ENCODE measurements around the gene TEAD1.

TEAD1 gene

DNA sequence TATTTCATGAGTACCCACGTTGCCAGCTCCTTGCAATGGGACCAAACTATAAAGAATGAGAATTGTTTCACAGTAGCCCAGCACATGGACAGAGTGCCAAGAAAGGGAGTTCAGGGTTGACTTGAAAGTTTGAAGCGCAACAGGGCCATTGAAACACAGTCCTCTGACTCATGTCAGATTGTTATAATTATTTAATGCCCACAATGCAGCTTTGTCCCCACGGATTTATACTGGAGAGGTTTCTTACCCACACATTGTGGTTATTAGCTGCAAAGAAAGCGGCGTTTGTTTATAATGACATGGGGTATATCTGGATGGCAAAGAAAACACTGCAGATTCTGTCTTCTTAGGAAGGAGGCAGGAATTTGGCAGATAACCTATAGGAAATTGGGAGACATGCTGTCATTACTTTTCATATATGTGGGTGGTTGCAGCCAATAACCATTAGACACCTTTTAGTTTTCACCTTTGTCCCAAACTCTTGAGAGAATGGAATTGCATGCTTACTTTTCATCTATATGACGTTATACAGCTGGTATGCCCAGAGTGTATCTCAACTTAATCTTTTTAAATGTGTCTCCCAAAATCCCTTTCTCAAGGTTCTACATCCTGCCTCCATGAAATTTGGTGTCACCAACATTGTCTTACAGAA lies 143.6 kb downstream of the TEAD1 start:
- no peak for DNase-seq

DNA sequence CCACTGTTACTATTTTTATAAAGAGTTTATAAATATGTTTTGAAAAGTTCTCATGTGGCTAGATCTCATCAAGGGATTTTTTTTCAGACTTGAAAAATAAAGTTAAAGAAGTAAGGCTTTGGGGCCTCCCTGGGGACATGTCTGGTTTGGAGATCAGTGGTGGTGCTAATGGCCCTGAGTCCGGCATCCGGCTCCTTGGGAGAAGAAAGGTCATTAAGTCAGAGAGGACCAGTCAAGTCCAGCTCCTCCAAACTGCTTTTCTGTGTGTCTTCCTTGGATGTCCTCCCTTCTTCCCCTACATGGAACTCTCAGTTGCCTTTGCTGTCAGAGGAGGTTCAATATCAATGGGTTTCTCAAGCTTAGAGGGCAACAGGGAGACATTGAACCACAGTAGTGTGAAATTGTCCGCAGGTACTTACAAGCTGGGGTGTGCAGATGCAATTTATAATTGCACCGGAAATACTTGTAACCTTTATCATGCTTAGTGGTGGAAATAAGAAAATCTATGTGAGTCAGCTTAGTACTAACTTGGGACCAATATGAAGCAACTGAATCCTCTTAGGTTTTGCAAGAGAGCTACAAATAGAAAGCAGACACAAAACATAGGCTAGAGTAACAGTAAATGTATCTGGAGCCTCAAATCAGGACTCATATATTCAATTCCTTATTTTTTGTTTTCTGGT lies 144.3 kb downstream of the TEAD1 start:
- DNase-seq = no peak

DNA sequence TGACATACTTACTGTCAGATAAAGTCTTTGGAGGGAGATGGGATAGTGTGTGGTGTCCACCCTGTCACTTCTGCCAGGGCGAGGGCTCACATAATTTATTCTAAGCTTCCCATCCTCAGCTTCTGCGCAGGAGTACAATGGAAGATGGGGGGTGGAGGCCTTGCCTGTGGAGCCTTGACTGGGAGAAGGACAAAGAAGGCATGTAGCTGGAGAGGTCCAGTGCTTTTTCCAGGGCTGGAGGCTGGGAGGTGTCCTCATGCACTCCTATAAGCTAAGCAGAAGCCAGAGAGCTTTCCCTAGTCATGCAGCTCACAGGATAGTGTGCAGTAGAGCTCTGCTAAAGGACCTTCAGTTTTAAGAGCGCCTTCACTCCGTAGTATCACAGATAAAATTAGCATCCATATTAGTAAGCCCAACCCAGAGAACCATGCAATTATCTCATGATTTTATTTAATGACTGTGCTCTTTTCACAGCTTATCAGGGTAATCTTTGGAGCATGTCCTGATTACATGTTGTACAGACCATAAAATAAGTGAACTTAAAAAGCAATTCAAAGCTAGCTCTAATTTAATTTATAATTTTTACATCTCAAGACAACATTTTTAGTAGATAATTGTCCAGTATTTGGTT lies 148.3 kb downstream of the TEAD1 start:
- no peak for DNase-seq

DNA sequence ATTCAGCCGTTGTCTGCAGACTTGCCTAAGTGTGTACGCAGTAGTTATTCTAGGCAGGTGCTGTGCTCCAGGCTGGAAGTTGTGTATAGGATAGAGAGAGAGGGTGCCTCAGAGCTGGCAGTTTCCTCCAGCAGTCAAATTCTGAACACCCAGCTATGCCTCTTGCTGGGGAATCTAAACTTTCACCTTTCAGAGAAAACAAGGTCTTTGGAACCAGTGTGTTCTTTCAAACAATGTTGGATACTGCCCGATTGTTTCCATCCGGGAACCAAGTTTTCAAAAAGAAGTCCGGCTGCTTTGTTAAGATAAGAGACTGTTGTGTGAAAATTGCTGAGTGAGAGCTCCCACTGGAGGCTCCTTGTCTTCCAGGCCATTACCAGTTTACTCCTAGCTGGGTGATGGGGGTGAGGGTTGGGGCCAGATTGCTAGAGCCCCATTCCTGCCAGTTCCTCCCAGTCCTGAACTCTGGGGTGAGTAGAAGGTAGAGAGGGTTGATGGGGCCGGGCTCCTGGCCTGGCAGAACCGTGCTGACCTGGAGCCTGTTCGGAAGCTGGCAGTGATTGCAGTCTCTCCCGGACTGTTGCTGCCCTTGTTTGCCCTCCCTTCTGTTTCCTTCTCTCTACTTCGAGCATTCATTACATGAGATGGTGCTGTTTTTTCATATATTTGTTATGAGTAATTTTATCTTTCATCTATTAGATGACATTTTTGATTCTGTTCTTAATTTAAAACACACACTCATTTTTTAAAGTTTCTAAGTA lies 150.2 kb downstream of the TEAD1 start:
- no peak for DNase-seq

DNA sequence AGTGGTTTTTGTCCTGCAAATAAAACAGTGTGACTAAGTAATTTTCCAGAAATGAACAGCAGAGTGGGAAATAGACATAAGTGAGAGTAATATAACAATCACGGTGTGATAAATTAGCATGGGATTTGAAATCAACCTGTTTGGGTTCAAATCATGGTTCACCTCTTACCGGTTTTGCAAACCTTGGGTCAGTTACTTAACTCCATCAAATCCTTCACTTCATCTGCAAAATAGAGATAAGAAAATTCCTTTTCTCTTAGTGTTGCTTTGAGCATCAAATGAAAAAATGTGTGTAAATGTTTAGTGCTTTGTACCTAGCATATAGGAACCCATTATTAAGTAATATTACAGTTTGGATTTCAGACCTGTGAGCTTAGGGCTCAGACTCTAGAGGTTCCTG lies 152.2 kb downstream of the TEAD1 start:
- no peak for DNase-seq

DNA sequence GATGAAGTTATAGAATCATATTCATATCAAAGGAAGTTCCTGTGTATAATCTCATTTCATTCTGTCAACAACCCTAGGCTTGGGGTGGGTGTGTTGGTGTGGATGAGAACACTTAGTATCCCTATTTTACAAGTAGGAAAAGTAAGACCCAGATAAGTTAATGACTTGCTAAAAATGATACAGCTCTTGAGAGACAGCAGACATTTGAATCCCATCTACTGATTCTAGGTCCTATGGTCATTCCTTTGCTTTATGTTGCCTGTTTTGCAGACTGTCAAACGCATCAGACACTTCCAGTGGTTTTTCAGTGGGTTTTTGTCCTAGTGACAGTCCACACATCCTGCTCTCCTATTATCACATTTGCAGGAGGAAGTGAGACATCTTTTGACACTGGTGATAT lies 153.1 kb downstream of the TEAD1 start:
- DNase-seq = no peak

DNA sequence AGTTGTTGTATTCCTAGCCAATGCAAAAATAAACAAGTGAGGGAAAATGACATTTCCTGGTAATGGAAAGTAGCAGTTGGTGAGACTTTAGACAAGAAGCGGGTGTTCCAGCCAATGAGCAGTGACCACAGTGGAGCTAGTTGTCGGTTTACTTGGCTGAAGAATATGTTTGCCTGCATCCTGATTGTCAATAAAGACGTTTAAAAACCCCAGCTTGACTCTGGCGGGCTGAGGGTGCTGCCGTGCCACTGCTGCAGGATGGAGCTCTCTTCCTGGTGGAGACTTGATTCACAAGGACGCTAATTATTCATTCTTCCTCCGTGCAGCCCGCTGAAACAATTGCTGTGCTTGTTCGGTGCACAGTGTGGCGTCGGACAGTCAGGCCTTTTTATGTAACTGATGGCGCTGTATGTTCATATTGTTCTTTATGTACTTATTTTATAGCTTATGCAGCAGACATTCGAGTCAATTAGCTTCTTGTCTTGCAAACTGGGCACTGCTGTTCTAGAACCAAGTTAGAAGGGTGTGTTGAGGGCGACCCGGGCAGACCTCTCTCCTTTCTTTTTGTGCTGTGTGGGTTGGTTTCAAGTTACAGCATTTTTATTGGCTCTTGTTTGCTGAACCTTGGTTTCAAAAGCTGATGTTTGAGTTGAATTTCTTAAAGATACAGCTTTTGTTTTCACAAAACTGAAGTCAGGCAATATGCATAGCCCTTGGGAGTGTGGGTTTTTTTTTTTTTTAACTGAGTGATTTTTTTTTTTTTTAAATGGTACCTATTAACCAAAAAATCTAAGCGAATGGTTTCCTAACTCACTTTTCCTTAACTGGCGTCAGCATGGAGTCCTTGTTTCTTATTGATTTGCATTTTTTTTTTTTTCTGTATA lies 153.9 kb downstream of the TEAD1 start:
- peak; percentile 98 for DNase-seq

DNA sequence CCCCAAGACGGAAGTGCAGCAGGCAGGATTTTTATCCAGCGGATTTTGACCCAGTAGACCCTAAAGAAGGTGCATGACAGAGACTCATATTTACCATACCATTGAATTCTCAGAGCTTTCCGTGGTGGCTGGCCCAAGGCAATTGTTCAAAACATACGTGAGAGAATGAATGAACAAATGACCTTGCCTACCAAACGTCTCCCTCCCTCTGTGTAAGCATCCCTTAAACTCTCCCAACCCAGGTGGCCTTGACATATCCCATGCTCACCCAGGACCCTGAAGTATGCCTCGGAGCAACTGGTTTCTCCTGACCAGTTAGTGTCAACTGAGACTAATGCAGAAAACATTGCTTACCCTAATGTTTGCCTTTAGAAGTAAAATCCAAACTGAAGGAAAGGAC lies 154.9 kb downstream of the TEAD1 start:
- DNase-seq = peak; percentile 66

DNA sequence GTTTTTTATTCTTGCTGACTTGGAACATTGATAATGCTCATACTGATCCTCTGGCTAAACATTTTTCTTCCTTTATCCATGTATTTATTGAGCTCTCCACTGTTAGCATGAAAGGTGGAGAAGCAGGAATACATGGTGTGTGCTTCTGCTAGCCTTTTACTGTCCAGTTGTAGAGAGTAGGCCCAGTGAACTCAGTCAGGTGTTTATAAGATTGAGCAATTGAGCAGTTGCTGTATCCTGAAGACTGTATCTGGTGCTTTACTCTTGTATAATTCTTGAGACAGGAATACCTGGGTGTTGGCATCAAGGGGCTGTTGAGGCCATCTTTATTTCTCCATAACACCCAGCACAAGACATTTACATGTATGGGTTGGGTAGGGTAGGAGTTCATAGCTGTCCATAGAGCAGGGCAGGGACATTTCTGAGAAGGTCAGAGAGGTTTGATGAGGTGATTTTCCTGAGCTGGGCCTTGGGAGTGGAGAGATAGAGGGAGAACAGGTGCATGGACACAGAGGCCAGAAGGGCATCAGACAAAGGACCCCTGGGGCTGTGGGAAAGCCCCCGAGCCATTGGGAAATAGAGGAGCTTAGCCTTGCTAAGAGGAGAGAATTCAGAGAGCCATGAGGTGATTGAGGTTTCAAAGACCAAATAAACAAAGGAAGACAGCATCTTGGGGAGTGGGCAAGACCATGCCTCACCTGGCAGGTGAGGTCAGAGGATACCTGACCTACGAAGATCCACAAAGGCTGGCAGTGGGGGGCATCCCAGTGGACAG lies 155.5 kb downstream of the TEAD1 start:
- no peak for DNase-seq

DNA sequence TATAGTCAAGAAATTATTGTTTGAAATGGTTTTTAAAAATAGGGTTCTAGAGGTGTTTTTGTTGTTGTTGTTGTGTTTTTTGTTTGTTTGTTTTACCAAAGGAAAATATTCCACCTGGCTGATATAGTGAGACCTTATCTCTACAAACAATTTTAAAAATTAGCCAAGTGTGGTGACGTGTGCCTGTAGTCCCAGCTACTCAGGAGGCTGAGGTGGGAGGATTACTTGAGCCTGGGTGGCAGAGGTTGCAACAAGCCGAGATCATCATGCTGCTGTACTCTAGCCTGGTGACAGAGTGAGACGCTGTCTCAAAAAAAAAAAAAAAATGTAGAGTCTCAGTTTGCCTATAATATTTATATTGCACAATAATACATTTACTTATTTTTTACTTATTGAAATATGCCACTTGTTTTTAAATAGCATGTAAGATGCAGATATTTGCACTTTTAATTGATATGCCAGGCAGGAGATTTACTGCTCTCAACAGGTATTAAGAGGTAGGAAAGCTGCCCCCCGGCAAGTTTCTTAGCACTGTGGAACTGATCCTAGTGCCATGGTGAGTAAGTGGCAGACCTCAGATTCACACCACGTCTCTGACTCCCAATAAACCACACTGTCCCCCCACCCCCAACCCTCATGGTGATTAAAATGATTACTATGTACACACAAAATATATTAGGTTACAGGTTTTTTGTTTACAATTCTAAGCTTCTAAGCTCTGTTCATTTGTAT lies 157.4 kb downstream of the TEAD1 start:
- peak; percentile 36 for DNase-seq

DNA sequence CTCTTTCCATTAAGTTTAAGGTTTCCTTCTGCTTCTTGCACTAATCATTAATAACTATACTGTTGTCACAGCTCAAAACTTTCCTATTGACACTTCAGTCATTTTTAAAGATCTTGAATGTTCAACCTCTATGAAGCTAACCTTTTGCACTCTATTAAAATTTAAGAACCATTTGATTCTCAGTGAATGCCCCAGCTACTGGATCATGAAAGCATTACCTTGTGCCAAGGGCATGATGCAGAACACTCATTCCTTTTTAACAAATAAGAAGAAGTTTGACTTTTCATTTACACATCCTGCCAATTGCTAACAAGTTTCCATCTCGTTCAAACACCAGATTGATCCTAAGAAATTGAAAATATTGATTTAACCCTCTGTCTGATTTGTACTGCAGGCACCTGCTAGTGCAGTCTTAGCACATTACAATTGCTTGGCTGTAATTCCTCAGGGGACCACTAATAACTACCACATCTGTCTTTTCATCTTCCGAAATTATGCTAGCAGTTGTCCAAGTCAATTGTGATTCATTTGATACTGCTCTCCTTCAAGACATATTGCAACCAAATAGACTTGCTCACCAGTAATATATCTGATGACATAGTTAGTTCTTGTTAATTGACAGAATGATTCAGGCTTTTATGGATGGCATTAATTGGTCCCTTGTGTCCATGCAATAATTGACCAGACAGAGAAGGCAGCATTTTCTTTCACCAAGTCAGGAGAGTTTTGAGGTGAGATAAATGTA lies 158.4 kb downstream of the TEAD1 start:
- DNase-seq = peak; percentile 41

DNA sequence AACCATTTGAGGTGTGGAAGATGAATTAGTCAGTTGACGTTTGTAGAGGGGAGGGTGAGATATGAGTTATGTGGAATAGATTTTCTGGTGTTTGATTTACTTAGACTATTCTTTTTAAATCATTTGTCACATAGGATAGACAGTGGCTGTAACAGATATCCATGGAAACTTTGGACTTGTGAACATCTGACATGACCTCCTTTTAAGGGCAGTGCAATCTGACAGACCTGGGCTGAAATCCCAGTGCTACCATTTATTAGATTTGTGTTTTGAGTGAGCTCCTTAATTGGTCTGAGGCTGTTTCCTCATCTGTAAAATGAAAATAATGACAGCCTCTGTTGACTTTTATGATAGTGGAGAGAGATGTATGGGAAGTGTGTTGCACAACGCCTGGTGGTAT lies 159.9 kb downstream of the TEAD1 start:
- DNase-seq = no peak

DNA sequence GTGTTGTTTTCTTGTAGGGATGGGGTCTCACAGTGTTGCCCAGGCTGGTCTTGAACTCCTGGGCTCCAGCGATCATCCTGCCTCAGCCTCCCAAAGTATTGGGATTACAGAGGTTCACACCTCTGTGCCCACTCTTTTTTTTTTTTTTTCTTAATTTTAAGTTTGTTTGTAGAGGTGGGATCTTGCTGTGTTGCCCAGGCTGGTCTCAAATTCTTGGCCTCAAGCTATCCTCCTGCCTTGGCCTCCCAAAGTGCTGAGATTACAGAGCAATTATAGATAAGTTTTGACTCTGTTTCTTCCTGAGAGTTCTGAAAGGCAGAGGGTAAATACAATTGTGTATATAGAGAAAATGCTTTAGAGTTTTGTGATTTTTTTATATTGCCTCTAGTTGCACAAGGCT lies 160.4 kb downstream of the TEAD1 start:
- DNase-seq = no peak

DNA sequence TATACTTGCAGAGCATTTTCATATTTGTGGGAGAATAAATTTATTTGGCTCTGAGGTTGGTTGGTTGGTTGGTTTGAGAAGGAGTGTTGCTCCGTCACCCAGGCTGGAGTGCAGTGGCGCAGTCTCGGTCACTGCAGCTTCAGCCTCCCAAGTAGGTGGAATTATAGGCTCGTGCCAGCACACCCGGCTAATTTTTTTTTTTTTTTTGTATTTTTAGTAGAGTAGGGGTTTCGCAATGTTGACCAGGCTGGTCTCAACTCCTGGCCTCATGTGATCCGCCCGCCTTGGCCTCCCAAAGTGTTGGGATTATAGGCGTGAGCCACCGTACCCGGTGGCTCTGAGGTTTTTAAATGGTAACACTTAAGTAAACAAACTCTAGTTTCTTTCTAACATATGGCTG lies 161.1 kb downstream of the TEAD1 start:
- no peak for DNase-seq

DNA sequence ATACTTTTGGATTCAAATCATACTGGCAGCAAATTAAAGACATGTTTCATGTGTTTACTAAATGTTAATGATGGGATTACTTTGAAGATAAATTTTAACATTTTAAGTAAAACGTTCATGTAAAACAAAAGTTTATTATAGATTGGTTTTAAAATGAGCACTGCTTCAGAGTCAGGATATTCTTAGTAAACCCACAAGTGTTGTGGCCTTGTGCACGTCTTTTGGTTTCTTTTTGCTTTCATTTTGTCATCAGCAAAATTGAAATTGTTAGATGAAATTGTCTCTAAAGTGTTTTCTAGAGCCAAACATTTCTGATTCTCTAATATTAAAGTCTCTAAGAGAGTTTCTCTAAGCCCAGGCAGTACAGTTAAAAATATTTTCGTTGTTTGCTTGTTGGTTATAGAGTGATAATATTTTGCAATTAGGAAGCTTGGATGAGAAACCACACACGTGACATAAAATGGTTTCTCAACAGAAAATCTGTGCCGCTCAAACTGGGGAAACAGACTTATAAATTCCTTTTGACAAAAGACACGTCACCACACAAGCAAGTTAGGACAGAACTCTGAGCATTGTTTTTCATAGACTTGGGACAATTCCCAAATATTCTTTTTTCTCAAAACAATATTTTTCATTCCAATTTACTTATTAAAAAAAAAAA lies 164.4 kb downstream of the TEAD1 start:
- DNase-seq = no peak

DNA sequence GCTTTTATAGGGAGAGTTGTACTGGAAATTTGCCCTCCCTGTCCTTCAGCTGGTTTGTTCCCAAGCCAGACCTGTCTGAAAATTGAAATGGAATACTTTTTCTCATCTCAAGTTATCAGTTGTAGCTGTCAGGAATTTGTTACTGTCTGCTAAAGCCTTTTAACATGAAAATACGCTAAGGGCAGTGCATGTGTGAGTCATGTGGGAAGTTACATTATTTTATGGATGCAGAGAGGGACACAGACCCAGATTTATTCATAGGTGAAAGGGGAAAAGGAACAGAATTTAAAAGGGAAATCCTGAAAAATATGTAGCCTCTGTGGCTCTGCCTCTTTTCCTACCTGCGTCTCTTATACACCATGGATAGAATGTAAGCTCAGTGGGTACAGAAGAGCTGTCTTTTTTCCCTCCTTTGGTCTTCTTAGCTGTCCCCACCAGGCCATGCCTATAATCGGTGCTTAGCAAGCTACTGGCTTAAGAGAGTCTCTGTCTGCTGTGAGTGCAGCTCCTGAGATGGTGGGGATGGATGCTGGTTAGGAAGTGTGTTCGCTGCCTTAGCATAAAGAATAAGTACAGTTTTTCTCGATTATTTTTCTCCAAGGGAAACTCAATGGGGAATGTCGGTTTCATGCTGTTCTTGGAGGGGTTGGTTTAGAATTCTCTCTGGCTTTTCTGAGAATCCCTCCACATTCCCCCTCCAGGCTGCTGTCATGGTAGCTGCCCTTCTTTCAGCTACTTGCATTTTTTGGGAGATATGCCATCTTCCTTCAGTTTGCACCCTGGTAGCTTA lies 166.8 kb downstream of the TEAD1 start:
- DNase-seq = no peak

DNA sequence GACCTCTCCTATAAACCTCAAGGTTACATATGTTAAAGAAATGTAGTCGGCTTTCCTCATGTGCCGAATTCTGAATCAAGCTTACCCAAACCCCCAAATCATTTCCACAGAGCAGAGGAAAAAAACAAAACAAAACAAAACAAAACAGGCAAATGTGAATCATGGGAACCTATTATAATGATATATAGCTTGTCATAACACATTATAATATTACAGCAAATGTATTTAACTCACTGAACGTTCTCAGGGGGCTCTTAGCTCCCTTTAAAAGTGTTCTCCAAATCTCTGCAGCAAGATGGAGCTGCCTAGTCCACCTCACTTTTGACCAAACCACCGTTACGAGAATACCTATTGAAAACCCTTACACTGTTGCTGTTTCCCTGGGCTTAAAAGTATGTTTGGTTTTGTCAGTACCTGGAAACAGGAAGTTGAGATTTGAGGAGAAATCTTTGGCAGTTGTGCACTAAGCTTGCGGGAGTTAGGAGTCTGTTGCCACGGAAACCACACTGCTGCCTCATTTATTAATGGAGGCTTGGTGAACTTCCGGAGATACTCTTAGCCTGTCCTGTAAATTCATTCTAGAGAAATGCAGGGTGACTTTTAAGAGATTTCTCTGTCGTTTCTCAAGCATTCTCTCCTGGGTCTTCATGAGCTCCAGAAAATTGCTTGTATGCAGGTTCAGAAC lies 167.9 kb downstream of the TEAD1 start:
- DNase-seq = no peak

DNA sequence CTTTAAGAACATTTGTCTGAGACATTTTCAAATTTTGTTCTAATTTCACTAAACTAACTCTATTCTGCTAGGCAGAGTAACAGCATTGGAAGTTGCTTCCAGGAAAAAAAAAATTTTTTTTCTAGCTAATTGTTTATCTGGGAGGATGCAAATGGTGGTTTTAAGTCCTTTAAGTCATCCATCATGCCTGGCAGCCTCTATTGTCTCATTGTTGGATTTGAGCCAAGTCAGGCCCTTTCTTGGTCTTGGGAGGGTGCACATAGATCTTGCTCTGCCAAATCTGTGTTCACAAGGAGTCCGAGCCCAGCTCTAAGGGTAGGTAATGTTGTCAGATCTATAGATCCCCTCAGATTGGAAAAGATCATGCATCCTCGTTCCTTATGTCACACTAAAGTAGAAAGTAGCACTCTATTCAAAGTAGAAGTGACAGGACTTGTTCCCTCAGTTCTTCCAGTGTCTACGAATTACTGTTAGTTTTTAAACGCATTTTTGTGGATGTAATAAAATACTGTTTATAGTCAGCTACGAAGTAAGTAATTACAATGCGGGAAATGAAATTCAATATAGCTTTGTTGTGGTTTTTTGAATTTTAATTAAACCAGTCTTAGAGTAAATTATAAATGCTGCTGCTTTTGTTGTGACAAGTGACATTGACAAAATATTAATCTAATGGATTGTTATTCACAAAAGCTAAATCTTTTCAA lies 168.9 kb downstream of the TEAD1 start:
- peak; percentile 73 for DNase-seq
